ENCODE measurements around the gene GLRA2.

Gene GLRA2

GRCh38 chrX:14504960-14505538 is 24.3 kb upstream of the GLRA2 start:
- TF ChIP-seq POLR2AphosphoS5 (IDR thresholded peaks at IDR 0.05; ENCODE audit: low read depth) = no peak
- no peak for TF ChIP-seq REST (IDR thresholded peaks at IDR 0.05; ENCODE audit: insufficient replicate concordance, low read depth)
- no peak for TF ChIP-seq GABPA (IDR thresholded peaks at IDR 0.05; ENCODE audit: low read depth)
- TF ChIP-seq, protein P1, sequence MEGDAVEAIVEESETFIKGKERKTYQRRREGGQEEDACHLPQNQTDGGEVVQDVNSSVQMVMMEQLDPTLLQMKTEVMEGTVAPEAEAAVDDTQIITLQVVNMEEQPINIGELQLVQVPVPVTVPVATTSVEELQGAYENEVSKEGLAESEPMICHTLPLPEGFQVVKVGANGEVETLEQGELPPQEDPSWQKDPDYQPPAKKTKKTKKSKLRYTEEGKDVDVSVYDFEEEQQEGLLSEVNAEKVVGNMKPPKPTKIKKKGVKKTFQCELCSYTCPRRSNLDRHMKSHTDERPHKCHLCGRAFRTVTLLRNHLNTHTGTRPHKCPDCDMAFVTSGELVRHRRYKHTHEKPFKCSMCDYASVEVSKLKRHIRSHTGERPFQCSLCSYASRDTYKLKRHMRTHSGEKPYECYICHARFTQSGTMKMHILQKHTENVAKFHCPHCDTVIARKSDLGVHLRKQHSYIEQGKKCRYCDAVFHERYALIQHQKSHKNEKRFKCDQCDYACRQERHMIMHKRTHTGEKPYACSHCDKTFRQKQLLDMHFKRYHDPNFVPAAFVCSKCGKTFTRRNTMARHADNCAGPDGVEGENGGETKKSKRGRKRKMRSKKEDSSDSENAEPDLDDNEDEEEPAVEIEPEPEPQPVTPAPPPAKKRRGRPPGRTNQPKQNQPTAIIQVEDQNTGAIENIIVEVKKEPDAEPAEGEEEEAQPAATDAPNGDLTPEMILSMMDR (IDR thresholded peaks at IDR 0.05; ENCODE audit: insufficient read depth, low read length) = no peak
- TF ChIP-seq SPI1 (IDR thresholded peaks at IDR 0.05; ENCODE audit: borderline replicate concordance, low read depth) = no peak
- no peak for DNase-seq (ENCODE audit: low read depth in 1 of 2, low spot score in 1 of 2)
- Histone ChIP-seq H3K27me3 (ENCODE audit: insufficient read depth, poor library complexity, severe bottlenecking) (no peaks in the 10 kb centered on the region), H3K27ac (replicated peaks) (no peak overlapping the region), H3K4me3 (replicated peaks; ENCODE audit: insufficient read depth, low read length) (no peak overlapping the region)

- Histone ChIP-seq H3K27me3 (ENCODE audit: insufficient read depth, poor library complexity, severe bottlenecking) (no peaks in the 10 kb centered on the region), H3K27ac (replicated peaks) (no peak overlapping the region), H3K4me3 (replicated peaks; ENCODE audit: insufficient read depth, low read length) (no peak overlapping the region)
- TF ChIP-seq, protein P1 (IDR thresholded peaks at IDR 0.05; ENCODE audit: insufficient read depth, low read length) = no peak
- TF ChIP-seq GABPA (IDR thresholded peaks at IDR 0.05; ENCODE audit: low read depth) = no peak
- TF ChIP-seq REST (IDR thresholded peaks at IDR 0.05; ENCODE audit: insufficient replicate concordance, low read depth) = no peak
- TF ChIP-seq SPI1 (IDR thresholded peaks at IDR 0.05; ENCODE audit: borderline replicate concordance, low read depth) = no peak
- TF ChIP-seq POLR2AphosphoS5 (IDR thresholded peaks at IDR 0.05; ENCODE audit: low read depth) = no peak
- DNase-seq (ENCODE audit: low read depth in 1 of 2, low spot score in 1 of 2) = no peak
Measured at GRCh38 chrX:14505648-14506047, 23.7 kb upstream of the GLRA2 start.

DNA sequence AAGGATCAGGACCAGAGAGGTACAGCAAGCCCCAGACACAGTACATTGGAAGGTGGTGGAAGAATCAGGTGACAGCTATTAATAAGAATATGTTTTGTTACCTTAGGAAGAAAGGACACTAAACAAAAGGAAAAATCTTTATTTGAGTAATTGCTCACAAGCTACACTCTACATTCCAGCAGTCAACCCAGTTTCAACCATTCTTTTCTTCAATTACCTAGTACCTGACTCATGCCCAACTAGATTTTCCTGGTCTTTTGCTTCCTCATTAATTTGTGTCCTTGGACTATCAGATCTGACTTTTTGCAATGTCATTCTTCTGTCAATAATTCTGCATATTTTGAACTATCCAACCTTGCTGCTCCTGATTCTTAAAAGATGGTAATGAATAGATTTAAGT is 22.5 kb upstream of the GLRA2 start:
- Histone ChIP-seq H3K4me3 (replicated peaks; ENCODE audit: insufficient read depth, low read length) (no peak overlapping the region), H3K27me3 (ENCODE audit: insufficient read depth, poor library complexity, severe bottlenecking) (no peaks in the 10 kb centered on the region), H3K27ac (replicated peaks) (no peak overlapping the region)
- no peak for TF ChIP-seq GABPA (IDR thresholded peaks at IDR 0.05; ENCODE audit: low read depth)
- no peak for TF ChIP-seq POLR2AphosphoS5 (IDR thresholded peaks at IDR 0.05; ENCODE audit: low read depth)
- TF ChIP-seq SPI1 (IDR thresholded peaks at IDR 0.05; ENCODE audit: borderline replicate concordance, low read depth) = no peak
- TF ChIP-seq, protein P1 (IDR thresholded peaks at IDR 0.05; ENCODE audit: insufficient read depth, low read length) = no peak
- TF ChIP-seq REST (IDR thresholded peaks at IDR 0.05; ENCODE audit: insufficient replicate concordance, low read depth) = no peak
- DNase-seq (ENCODE audit: low read depth in 1 of 2, low spot score in 1 of 2) = no peak

Measured in HL-60 (cell line).